HG03442 (cell line): ENCODE results near the gene HELZ.

Experiments used
- ATAC-seq: cut with Tn5 transposase; IDR thresholded peaks from one replicate; pipeline ENCODE4 v1.9.1; 2021; ENCODE audit warnings: mild to moderate bottlenecking, moderate library complexity; ENCODE audit not compliant: unreplicated experiment

HELZ gene

DNA sequence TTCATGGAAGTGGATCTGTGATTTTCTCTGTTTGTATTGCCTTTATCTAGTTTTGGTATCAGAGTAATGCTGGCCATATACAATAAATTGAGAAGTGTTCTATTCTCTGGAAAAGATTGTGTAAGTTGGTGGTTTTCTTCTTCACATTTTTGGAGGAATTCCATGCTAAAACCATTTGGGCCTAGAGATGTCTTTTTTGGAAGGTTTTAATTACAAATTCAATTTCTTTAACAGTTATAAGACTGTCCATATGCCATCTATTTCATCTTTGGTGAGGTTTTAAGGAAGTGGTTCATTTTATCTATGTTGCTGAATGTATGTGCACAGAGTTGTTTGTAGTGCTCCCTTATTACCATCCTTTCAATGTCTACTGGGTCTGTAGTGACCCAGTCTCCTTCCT is 154.7 kb downstream of the HELZ start:
- no peak for ATAC-seq

DNA sequence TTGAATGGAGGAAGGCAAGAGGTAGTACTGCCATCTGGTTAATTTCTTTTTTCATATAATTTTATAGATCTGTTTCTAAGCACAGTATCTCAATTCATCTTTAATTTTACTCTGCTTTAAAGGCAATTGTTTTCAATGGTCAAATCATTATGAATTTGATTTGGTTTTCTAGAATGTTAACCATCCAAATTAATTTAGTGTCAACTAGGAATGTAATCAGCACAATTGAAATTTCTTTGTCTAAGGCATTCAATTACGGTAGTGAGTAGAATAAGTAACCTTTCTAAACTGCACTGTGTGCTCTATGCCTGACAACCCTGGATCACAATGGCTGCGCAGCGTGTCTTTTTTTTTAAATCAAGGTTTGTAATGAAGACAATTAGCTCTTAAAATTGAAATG is 156.4 kb downstream of the HELZ start:
- no peak for ATAC-seq

GRCh38 chr17:67085406-67085805 is 159.6 kb downstream of the HELZ start:
- no peak for ATAC-seq

DNA sequence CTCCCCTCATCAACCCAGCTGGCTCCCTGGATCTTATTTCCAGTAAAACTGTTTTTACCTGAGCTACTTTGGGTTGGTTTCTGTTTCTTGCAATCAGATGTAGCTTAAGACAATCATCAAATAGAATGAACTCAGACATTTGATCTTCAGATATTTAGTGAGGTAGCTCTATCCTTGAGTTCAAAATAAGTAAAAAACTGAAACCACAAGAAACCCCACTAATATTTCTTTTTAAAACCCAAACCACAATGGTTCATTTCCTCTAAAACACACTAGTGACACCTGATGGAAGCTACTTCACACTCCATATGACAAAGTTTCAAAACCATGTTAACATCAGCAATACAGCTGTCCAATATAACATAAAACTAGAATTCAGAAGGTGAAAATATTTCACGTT is 162.9 kb downstream of the HELZ start:
- no peak for ATAC-seq

DNA sequence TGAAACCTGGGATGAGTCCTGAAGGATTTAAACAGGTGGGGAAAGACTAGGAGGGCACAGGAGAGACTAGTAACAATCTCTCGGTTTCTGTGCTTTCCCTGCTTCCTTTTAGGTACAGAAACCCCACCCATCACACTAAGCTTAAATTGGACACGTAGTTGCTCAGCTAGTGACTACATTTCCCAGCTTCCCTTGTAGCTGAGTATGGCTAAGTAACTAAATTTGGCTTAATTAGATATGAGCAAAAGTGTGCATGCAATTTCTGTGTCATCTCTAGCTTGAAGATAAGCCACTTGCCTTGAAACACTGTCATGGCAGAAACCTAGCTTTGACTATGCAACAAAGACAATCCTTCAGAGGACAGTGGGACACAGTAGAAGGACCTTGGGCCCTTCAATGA is 164.2 kb downstream of the HELZ start:
- ATAC-seq, result peak; percentile 45

- no peak for ATAC-seq
These were observed 165.5 kb downstream of the HELZ start for GRCh38 chr17:67079491-67079890.

DNA sequence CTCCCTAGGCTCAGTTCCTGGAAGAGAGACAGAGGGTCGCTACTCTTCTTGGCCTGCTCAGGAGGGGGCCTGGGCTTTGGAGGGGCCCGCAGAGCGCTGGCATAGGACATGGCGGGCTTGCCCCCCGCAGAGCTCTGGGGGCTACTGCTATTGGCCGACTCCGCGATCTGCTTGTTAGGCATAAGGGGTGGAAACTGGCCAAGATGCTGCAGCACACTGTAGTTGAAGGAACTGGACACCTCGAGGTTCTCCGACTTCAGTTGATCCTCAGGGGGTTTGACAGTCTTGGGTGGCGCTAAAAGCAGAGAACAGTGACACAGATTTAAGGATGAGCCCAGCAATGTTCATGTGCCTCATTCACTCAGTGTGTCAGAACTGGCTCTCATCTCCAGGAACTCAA is 166.7 kb downstream of the HELZ start:
- ATAC-seq, result no peak

GRCh38 chr17:67076290-67076689 is 168.7 kb downstream of the HELZ start:
- no peak for ATAC-seq

DNA sequence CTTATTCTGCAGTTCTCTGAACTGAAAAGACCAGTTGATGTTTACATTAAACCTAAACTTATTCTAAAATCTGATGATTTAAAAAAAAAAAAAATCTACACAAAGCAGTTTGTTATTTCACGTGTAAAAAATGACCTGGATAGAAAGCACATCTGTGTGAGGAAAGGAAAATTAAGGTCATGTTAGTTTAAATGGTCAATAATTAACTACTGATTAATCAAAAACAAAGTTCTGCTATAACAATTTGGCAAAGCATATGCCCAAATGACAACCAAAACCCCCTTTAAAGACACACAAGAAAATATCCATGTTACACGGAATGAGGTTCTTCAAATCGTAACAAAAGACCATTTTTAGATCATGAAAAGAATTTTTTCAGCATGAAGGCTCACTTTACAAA is 170.2 kb downstream of the HELZ start:
- ATAC-seq, result no peak

DNA sequence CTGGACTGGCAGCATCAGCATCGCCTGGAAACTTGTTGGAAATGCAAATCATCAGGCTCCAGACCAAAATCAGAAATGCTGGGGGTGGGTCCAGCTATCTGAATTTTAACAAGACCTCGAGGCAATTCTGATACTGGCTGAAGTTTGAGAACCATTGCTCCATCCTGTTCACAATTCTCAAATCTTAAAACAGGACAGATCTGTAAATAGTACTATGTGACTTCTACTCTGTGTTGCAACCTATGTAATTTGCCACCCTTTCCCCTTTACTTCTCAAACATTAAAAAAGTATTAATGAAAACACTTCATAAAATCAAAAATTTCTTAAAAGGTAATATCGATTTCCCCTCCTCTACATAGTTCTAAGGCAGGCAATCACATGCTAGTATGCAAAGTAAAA is 172.1 kb downstream of the HELZ start:
- no peak for ATAC-seq

DNA sequence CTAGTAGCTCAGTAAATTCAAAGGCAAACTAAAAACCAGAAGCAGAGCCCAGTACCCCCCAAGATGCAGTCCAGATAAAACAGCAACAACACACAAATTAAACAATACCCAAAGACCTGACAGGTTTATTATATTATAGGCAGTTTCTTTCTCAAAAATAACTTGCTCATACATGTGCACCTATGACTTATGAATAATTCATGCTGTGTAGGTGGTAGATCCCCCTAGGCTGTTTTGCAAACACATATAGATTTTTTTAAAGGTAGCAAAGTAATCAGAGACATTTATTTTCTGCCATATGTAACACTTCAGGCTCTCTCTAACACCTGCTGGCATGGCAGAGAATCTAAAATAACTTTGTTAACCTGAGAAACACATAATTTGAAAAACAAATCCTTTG is 173.4 kb downstream of the HELZ start:
- no peak for ATAC-seq

GRCh38 chr17:67069603-67070136 is 175.3 kb downstream of the HELZ start:
- no peak for ATAC-seq

GRCh38 chr17:67068999-67069398 is 176.0 kb downstream of the HELZ start:
- no peak for ATAC-seq

DNA sequence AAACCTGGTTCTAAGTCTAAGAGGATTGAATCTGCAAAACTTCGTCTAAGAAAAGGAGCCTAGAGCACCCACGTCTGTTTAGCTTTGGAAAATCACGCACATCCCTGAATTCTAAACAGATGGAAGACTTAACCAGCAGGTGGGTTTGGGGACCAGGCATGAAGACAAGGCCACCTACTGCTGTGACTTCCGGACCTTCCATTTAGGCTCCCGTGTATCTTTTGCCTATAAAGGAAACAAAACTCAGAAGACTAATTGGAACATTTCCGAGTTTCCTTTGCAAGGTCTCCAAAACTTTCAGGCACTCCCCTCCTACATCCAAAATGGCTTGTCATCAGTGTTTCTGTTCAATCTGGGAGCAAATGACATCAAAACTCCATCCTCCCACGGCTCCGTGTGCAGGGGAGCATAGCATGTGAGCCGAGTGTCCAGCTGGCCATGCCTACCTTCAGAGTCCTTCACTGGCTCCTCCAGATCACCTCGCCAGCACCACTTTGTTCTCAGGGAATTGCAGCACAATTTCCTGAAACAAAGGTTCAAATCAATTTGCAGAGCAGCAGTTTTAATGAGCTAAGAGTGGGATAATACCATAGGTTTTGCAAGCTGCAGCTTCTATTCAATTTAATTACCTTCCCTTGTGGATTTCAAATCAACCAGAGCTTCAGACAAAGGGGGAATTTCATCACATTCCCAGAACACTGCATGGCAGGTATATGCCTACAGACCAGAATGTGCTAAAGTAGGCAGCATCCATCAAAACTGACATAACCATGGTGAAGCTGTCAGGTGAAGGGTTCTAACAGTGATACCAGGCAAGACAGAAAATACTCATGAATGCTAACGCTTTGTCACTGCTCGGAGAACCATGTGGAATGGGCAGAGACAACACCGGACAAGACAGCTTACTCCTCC is 177.2 kb downstream of the HELZ start:
- no peak for ATAC-seq

- no peak for ATAC-seq
These were observed 178.3 kb downstream of the HELZ start for GRCh38 chr17:67066717-67067116.

DNA sequence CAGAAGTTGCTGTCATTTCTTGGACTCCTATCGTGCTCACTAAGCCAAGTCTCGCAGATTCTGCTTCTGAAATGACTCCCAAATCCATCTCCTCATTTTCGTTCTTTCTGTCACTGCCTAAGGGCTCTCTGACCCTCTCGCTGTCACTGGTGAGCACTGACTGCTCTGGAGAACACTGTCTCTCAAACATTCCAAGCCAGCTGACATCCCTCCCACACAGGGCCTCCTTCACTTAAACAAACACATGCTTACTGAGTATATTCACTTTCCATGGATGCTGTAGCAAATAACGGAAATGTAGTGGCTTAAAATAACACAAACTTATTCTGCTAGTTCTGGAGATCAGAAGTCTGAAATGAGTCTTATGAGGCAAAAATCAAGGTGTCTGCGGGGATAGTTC is 181.9 kb downstream of the HELZ start:
- no peak for ATAC-seq

- no peak for ATAC-seq
These were observed 185.6 kb downstream of the HELZ start for GRCh38 chr17:67059372-67059771.

DNA sequence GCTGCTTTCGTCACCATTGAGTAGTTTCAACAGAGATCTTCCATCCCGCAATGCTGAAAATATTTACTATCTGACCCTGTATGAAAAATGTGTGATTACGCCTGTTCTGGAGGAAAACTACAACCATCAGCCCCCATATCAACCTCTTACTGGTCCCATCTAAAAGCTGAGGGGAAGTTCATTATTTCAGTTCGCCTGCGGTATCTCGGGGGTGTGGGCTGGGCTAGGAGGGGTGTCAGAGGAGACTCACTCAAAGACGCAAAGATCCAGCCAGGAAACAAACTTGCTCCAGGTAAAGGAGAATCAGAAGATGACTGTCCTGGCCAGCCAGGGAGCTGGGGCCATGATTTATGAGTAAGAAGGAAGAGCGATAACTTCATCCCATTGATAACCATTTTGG is 187.0 kb downstream of the HELZ start:
- ATAC-seq, result no peak

DNA sequence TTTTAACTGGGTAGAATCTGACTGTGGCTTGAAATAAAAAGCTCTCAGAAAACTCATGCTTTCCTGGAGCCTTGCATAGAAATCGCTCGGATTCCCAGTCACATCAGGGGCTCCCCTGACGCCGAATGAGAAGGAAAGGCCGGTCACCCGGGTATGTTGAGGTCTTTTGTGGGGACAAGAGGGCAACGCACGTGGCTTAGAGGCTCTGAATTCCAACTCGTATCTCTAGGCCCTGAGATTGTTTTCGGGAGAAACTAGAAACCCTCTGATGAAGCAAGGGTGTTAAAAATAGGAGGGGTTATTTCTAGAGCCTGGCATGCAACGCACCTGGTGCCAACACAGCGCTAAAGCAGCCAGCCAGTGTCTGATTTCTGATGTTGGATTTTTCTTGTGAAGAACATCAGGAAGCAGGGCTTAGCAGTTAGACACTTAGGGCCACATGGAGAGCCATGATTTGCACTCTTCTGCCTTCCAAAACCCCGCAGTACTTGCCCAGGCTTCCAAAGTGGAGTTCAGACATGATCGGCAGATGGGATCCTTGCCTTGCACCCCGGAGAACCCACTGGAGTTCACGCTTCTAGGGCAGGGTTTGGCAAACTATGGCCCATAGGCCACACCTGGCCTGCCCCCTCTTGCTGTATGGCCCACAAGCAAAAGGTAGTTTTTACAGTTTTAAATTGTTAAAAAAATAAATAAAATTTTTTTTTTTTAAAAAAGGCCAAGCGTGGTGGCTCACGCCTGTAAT is 188.1 kb downstream of the HELZ start:
- no peak for ATAC-seq

- ATAC-seq, result no peak
These were observed 188.9 kb downstream of the HELZ start for GRCh38 chr17:67055811-67056745.

DNA sequence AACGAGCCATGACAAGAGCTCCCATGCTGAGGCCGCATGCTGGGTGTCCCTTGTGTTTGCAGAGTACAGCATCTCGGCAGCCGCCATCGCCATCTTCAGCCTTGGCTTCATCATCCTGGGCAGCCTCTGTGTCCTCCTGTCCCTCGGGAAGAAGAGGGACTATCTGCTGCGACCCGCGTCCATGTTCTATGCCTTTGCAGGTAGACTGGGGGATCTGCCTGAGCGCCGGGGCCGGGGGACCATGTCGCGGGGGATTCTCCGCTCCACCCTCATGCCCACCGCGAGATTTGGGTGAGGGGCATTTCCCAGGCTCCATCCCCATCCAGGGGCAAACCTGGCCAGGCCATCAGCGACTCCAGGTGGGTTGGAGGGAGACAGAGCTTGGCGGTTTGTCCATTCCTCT is 190.0 kb downstream of the HELZ start:
- no peak for ATAC-seq
